GM18505 (cell line): ENCODE measurements around the gene LMX1B.

Source experiments
- ATAC-seq: cut with Tn5 transposase; IDR thresholded peaks from one replicate; pipeline ENCODE4 v1.9.1; 2021; ENCODE audit not compliant: unreplicated experiment
- POLR2A ChIP-seq: IDR thresholded peaks from 4 replicates; pipeline ENCODE4 v1.6.1; 2011; ENCODE audit warnings: borderline replicate concordance; ENCODE audit not compliant: insufficient read depth, insufficient read length; ENCODE audit errors: extremely low read depth

The LMX1B gene

DNA sequence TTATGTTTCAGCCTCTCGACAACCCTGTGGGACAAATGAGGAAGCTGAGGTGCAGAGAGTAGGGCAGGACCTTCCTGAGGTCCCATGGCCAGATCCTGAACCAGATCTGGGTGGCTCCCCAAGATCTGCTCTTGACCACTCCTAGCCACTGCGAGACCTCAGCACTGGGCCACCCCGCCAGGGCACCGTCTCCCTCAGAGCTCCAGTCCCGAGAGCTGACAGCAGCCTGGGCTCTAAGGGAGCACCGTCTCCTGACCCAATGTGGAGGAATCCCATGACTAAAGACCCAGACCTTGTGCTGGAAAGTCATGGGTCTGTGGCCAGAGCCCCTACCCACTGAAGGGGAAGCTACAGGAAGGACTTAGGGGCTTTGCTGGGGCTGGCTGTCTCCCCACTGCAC lies 4.5 kb upstream of the LMX1B start:
- no peak for TF ChIP-seq POLR2A
- ATAC-seq, result no peak

DNA sequence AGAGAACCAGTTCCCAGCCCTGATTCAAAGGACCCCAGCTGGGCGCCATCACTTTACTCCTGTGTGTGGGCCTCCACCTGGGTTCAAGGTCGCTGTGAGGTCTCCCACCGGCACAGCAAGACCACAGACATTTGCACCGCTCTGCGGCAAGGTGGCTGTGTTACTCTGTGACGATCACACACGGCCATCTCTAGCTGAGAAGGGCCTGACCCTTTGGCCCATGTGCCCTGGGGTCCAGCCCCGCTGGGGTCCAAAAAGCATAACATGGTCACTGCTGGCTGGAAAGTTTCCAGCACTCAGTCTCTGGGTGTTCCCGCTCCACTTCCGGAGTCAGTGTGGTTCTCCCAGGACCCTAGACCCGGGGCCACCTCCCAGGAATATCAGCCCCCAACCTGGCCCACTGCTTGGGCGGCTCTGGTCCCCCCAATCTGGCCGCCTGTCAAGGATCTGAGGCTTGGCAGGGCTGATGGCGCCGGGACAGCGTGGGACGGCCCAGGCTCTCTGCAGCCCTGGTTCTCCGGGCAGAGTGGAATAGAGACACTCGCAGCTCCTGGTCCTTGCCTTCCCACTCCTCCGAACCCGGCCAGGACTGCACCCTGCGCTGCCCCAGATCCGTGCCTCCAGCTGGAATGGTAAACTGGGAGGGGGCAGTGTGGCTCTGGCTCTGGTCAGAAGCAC lies 3.9 kb upstream of the LMX1B start:
- ATAC-seq, result no peak
- TF ChIP-seq POLR2A, result no peak

DNA sequence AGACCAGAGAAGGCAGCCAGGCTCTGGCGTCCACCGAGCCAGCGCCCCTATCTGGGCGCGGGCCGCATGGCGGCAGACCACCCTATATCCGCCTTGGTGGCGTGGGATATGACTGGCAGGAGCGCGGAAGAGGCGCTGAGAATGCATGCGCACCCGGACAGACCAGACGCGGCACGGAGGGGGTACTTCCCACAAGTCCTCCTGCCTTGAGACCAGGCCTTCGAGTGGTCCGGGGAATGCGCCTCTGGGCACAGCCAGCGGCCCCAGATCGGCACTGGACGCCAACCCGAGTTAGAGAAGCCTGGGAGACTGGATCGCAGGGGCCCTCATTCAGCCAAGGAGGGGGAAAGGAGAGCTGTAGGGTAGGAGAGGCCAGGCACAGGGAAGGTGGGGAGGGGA lies 2.5 kb upstream of the LMX1B start:
- TF ChIP-seq POLR2A, result no peak
- no peak for ATAC-seq

DNA sequence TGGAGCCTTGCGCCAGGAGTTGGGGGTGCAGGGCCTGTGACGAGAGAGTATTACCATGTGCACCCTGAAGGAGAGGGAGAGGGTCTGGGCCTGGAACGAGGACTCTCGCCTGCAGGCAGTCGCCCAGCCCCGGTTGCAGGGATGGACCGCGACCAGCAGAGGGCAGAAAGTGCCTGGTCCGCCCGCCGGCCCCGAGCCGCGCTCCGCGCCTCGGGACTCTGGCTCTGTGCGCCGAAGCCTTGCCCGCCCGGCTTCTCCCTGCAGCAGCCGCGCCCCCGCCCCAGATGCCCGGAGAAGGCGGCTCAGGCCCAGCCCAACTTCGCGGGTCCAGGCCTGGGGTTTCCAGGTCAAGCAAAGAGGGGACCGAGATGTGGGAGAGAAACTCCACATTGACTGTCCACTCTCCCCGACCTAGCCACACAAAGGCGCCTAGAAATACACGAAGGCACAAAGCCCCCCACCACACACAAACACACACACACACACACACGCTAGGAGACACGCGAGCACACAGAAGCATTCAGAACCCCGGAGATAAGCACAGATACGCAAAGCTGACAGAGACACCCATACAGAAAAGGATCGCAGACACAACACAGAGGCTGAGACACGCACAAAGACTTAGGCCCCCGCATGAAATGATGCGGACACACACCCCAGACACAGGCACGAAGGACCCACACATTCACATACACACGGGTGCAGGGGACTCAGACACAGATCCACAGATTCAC lies 2.0 kb upstream of the LMX1B start:
- TF ChIP-seq POLR2A, result no peak
- ATAC-seq, result no peak

DNA sequence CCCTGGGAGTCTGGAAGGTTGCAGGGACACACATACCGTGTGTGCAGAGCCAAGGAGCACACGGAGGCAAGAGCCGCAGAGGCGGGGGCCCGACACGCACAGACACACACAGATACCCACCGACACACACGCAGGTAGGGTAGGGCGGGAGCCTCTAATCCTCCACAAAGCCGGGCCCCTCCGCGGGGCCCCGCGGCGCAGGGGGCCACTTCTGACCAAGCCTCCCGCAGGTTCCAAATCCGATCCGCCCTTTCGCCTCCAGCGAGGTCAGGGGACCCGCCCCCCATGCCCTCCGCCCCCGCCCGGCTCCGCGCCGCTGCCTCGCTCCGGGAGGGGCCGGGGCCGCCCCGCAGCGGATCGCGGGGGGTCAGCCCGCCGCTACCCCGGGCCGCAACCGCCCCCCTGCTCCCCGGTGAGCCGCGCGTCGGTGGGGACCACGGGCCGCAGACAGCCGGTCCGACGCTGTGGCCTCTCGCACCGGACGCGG lies 1.4 kb upstream of the LMX1B start:
- no peak for ATAC-seq
- TF ChIP-seq POLR2A, result no peak

DNA sequence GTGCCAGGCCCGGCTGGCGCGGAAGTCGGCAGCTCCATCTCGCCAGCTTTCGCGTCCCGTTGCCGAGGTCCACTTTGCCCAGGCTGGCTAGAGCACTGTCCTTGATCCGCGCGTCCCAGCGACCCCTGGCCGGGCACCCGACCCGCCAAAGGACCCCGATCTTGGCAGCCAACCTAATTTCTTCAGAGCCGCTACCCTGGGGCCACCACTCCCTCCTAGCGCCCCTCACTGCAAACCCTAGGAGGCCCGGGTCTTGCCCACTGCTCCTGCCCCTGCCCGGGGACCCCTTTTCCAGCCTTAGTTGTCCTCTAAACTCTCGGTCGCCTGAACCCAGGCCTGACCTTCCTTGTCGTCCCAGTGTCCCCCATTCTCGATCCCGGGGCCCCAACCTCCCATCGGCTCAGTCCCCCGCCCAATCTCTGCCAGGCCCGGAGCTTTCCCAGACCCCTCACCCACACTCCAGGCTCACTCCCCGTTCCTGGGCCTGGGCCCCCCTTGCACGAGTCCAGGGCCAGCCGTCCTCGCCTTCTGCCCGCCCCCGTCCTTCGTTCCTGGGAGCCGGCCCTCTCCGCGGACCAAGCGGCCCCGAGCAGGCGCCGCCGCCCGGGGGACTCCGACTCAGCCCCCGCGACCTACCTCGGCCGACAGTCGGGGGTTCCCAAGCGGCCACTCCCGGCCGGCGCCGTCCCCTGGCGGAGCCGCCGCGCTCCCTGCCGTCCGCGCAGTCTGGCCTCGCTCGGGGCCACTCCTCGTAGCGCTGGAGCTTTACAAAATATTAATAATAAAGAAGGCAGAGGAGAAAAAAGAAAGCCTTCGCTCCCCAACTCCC lies 701 bp upstream of the LMX1B start:
- no peak for TF ChIP-seq POLR2A
- no peak for ATAC-seq

DNA sequence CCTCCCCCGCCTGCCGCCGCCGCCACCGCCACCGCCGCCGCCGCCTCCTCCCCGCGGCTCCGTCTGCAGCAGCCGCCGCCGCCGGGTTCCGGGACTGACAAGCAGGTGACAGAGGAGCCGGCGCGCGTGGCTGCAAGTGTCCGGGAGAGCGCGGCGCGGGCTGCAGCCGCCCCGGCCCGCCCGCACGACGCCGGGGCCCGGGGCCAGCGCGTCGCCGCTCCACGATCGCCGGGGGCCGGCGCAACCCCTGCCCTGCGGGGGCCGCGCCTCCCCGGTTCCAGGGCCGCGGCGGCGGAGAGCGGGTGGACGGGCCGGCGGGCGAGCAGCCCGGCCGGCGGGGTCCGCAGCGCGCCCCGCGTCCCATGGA lies 343 bp downstream of the LMX1B start:
- no peak for ATAC-seq
- no peak for TF ChIP-seq POLR2A

DNA sequence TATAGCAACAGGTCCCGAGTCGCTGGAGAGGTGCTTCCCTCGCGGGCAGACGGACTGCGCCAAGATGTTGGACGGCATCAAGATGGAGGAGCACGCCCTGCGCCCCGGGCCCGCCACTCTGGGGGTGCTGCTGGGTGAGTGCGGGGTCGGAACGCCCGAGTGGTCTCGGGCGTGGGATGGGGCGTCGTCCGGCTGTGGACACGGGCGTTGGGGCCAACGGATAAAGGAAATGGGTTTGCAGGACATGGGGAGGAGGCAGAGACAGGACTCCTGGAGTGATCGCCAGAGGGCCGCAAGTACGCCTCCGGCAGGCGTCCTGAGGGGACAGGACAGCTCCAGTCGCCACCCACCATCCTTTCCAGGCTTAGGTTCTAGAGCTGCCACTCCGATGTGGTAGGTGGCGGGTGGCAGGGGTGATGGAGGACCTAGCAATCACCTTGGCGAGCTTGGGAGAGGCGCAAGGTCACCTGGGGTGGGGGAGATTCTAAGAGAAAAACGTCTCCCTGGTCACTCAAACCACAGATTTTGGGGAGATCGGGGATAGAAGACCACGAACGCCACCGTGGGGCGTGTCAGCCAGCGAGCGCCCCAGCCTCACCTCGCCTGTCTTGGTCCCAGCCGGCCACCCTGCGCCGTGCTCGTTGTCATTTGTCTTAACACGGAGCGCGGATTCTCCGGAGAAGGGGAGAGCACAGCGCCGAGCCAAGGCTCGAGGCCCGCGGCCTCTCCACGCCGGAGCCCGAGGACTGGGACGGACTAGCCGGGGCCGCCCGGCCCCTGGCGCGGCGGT lies 922 bp downstream of the LMX1B start:
- no peak for ATAC-seq
- TF ChIP-seq POLR2A, result no peak

DNA sequence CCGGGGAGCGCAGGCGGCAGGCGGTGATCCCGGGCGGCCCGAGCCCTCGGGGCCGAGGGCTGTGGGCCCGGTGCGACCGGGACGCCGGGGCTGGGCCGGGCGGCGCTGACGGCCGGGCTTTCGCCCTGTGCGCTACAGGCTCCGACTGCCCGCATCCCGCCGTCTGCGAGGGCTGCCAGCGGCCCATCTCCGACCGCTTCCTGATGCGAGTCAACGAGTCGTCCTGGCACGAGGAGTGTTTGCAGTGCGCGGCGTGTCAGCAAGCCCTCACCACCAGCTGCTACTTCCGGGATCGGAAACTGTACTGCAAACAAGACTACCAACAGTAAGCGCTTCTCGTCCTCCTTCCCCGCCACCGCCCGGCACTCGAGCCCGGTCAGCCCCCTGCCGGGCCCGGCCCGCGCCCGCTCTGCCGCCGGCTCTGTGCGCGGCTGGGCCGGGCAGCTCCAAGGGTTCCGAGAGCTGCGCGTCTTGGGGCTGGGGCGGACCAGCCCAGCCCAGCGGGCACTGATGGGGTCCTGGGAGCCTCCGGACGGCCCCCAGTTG lies 1.6 kb downstream of the LMX1B start:
- ATAC-seq, result no peak

DNA sequence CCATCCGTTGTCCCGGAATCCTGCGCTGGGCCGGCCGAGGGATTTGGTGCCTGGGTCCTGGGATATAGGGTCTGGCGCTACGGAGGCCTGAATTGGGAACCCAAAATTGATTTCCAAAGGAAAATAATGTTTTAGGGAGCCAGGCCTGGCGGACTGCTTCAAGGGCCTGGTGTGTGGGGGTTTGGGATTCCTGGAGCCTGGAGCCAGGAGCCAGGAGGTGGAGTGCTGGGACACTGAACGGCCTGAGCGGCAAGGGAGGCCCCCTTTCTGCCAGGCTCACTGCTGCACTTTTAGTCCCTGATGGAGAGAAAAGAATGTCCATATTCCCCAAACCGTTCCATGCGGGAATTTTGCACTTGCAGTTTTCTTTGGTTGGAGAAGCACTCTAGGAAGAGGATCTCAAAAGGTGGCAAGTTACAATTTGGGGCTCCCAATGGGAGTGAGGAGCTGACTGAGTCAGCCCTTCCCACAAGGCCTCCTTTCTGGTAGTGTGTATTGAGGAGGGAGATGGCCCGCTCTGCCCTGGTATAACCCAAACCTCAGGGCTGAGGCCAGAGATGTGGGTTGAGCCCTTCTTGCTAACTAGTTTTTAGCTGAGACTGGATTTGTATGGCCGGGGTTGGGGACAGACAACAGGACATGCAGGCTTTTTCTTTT lies 2.2 kb downstream of the LMX1B start:
- no peak for ATAC-seq
- TF ChIP-seq POLR2A, result no peak

More for the DNA sequence above, 1.6 kb downstream of the LMX1B start:
- TF ChIP-seq POLR2A, result no peak

DNA sequence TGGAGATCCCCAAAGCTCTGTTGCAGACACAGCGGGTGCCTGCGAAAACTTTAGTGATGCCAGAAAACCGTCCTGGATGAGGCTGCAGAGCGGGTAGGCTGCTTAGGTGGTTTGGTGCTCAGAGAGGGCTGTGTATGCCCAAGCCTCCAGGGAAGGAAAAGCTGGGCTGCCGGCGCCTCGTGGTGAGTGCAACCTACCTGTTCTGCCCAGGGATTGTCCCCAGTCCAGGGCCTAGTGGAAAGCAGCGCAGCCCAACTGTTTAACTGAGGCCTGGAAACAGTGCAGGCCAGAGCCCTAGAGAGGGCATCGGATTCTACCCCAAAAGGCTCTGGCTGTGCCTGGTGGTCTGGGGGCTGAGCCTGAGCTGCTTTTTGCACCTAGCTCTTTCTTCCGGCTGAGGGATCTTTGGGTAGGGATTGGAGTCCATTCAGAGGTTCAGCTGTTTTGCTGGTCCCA lies 2.8 kb downstream of the LMX1B start:
- TF ChIP-seq POLR2A, result no peak
- ATAC-seq, result no peak

DNA sequence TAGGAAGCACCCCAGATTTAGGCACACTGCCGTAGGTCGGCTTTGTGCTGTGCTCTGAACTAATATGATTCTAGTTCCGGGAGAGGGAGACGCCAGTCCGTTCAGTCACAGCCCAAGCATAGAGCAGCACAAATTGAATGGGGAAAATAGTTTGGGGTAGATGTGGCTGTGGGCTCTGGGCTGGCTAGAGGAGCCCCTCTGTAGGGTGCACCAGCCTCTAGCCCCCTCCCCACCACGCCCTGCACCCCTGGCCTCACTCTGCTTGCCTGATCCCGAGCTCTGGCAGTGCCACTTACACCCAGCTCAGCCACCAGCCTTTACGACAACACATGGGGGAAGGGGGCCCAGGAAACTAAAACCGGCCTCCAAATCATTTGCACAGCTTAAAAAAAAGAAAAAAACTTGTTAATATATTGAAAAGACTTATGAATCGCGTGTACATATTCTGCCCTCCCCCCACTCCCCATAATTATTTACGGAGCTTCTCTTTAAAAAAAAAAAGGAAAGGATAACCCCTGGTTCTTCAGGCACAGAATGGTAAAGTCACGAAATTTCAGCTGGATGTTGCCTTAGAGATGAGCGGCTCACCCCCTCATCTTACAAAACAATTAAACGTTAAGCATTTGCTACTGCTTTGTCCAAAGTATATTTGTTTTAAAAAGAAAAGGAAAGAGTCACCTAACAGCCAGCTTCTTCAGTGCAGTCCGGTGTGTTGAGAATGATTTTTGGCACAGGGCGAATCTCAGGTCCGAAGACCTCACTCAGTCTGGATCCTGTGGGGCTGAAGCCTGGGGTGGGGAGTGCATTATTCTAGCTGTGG lies 3.5 kb downstream of the LMX1B start:
- no peak for TF ChIP-seq POLR2A
- no peak for ATAC-seq

DNA sequence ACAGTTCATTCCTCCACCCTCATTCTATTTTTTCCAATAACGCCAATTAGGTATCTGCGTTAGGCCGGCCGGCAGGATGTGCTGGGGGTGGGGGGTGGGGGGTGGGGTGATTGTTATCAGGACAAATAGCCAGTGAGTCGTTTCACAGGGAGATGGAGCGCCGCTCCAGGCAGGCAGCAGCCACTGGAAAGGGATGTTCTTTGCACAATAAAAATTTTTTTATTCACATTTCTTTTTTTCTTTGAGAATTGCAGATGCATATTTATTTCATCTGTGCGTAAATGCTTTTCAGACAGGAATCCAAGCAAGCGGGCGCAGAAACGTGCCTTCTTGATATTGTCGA lies 4.1 kb downstream of the LMX1B start:
- TF ChIP-seq POLR2A, result no peak
- ATAC-seq, result no peak
